ACHN (cell line): ENCODE measurements around the gene WAS.
"Not testable (repeated sequence)": the region's sequence is repeated elsewhere in the genome, so short reads cannot be mapped to it uniquely, and the experiment has no call there.

Source experiments
- DNase-seq: peaks from one replicate; pipeline ENCODE4 v3.0.0-alpha.2; 2015
- in situ Hi-C: cut with HindIII; loops from 2 replicates; pipeline ENCODE4 v1.10.0; 2017; ENCODE audit warnings: low sequenced_read_pairs, low pct_ligation_motif_present, low pct_unique_long_range_greater_than_20kb

WAS gene

GRCh38 chrX:48681539-48682183 is 1.9 kb upstream of the WAS start:
- in situ Hi-C loops, result no loop called here

GRCh38 chrX:48682795-48683194 is 804 bp upstream of the WAS start:
- DNase-seq, in situ Hi-C loops: not testable (repeated sequence)

More at GRCh38 chrX:48681539-48682183, 1.9 kb upstream of the WAS start:
- DNase-seq, result no peak

- in situ Hi-C loops, result no loop called here
- no peak for DNase-seq
Measured at GRCh38 chrX:48684134-48684533, 535 bp downstream of the WAS start.

GRCh38 chrX:48685416-48685815 is 1.8 kb downstream of the WAS start:
- in situ Hi-C loops, result no loop called here
- no peak for DNase-seq

GRCh38 chrX:48688531-48689150 is 5.0 kb downstream of the WAS start:
- no peak for DNase-seq
- in situ Hi-C loops, result no loop called here

- in situ Hi-C loops, result no loop called here
- no peak for DNase-seq
Measured at GRCh38 chrX:48689208-48689920, 5.8 kb downstream of the WAS start.

GRCh38 chrX:48691746-48692145 is 8.1 kb downstream of the WAS start:
- in situ Hi-C loops, DNase-seq: not testable (repeated sequence)

GRCh38 chrX:48694776-48695533 is 11.4 kb downstream of the WAS start:
- in situ Hi-C loops, result no loop called here
- no peak for DNase-seq

GRCh38 chrX:48695534-48695896 is 11.9 kb downstream of the WAS start:
- in situ Hi-C loops, result no loop called here
- DNase-seq, result peak; percentile 1

- DNase-seq, result no peak
- in situ Hi-C loops, result no loop called here
Measured at GRCh38 chrX:48695925-48696300, 12.3 kb downstream of the WAS start.

GRCh38 chrX:48696301-48696908 is 12.8 kb downstream of the WAS start, which contains the start of gene SUV39H1:
Gene SUV39H1, plus strand, starts transcription at chrX:48696734. Its CDS starts 51 bp downstream, at chrX:48696785.
- DNase-seq, result peak; percentile 82

GRCh38 chrX:48696909-48697727 is 13.5 kb downstream of the WAS start:
- in situ Hi-C loops, result no loop called here
- DNase-seq, result peak; percentile 35

More at GRCh38 chrX:48696301-48696908, 12.8 kb downstream of the WAS start, which contains the start of gene SUV39H1:
- in situ Hi-C loops, result no loop called here

- in situ Hi-C loops, result no loop called here
- DNase-seq, result no peak
Measured at GRCh38 chrX:48698306-48698705, 14.7 kb downstream of the WAS start.

GRCh38 chrX:48700246-48700645 is 16.6 kb downstream of the WAS start:
- no peak for DNase-seq
- in situ Hi-C loops, result no loop called here

GRCh38 chrX:48700951-48701653 is 17.5 kb downstream of the WAS start:
- no peak for DNase-seq
- in situ Hi-C loops, result no loop called here

- in situ Hi-C loops, result no loop called here
- no peak for DNase-seq
Measured at GRCh38 chrX:48702032-48702431, 18.4 kb downstream of the WAS start.

- in situ Hi-C loops, result no loop called here
- DNase-seq, result no peak
Measured at GRCh38 chrX:48702716-48703115, 19.1 kb downstream of the WAS start.
